GM20000 (cell line): ENCODE data around the gene SRPRB.

Source experiments
- DNase-seq: peaks from one replicate; pipeline ENCODE4 v3.0.0; 2012; ENCODE audit warnings: low spot score
- CTCF ChIP-seq: IDR thresholded peaks from 2 replicates; pipeline ENCODE4 v1.5.1; 2012; ENCODE audit warnings: mild to moderate bottlenecking, control low read depth; ENCODE audit errors: extremely low read depth, missing control alignments

Gene SRPRB

GRCh38 chr3:133838916-133839800 lies 33.5 kb downstream of the SRPRB start:
- no peak for TF ChIP-seq CTCF

GRCh38 chr3:133840055-133840737 lies 34.6 kb downstream of the SRPRB start:
- no peak for TF ChIP-seq CTCF

More at GRCh38 chr3:133838916-133839800, 33.5 kb downstream of the SRPRB start:
- DNase-seq: no peak

GRCh38 chr3:133840767-133841166 lies 35.2 kb downstream of the SRPRB start:
- no peak for TF ChIP-seq CTCF
- DNase-seq: no peak

More at GRCh38 chr3:133840055-133840737, 34.6 kb downstream of the SRPRB start:
- DNase-seq: no peak

- DNase-seq: no peak
Observed at GRCh38 chr3:133841196-133841595, 35.6 kb downstream of the SRPRB start.

GRCh38 chr3:133842158-133842557 lies 36.5 kb downstream of the SRPRB start:
- no peak for DNase-seq
- TF ChIP-seq CTCF: no peak

More at GRCh38 chr3:133841196-133841595, 35.6 kb downstream of the SRPRB start:
- TF ChIP-seq CTCF: no peak

- no peak for DNase-seq
- TF ChIP-seq CTCF: no peak
Observed at GRCh38 chr3:133843634-133844033, 38.0 kb downstream of the SRPRB start.

- no peak for DNase-seq
- no peak for TF ChIP-seq CTCF
Observed at GRCh38 chr3:133845127-133845526, 39.5 kb downstream of the SRPRB start.
